Inferior parietal cortex (tissue), 1 donor: ENCODE results near the gene TPMT.

ENCODE experiments used
- DNase-seq: peaks from one replicate; pipeline ENCODE4 v3.0.0-alpha.2; 2016; ENCODE audit errors: extremely low spot score

TPMT gene

DNA sequence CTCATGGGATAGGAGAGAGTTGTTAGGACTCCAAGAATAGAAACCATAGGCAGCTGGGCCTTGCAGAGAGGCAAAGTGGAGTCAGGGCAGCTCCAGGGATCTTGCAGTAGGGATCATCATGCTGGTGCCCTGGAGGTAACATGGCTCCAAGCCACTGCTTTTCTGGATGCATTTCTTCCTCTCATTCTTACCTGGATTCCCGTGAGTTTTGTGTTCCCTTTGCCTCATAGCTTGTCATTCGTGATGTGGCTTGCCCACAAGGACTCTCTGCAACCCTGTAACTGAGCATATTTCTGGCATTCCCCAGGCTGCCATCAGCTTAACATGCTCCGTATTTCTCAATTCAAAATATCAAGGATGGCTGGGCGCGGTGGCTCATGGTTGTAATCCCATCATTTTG, 37.7 kb downstream of the TPMT start:
- DNase-seq = no peak

- no peak for DNase-seq
Measured at GRCh38 chr6:18115356-18115755, 39.5 kb downstream of the TPMT start.

GRCh38 chr6:18110162-18110561, 44.7 kb downstream of the TPMT start:
- DNase-seq = no peak

DNA sequence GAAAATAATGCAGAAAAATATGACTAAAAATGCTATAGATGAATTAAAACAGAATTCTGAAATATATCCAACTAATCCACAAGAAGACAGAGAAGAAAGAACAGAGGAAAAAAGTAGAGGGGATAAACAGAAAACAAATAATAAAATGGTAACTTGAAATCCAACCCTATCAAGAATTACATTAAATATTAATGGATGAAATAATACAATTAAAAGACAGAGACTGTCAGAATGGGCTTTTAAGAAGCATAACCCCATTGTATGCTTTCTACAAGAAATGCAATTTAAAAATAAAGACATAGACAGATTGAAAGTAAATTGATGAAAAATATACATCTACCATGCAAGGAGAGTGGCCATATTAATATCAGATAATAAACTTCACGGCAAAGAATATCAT, 47.8 kb downstream of the TPMT start:
- no peak for DNase-seq

- no peak for DNase-seq
Measured at GRCh38 chr6:18102783-18103509, 51.9 kb downstream of the TPMT start.

DNA sequence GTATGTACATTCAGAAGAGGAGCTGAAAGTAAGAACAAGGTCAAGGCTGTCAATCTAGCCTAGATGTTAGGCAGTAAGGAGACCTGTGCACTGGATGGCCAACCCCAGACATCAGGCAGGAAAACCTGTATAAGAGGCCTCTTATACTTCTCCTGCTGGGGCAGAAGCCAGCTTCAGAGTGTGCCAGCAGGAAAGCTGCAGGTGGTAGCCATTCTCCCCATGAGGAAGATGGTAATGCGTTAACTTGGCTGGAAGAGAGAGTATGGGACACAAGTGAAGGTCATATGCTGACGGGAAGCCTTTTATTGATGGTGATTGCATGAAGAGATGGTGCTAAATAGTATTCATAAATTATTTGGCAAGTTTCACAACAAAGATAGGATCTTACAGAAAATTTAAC, 53.0 kb downstream of the TPMT start:
- DNase-seq = no peak

GRCh38 chr6:18101271-18101670, 53.6 kb downstream of the TPMT start:
- DNase-seq = no peak

DNA sequence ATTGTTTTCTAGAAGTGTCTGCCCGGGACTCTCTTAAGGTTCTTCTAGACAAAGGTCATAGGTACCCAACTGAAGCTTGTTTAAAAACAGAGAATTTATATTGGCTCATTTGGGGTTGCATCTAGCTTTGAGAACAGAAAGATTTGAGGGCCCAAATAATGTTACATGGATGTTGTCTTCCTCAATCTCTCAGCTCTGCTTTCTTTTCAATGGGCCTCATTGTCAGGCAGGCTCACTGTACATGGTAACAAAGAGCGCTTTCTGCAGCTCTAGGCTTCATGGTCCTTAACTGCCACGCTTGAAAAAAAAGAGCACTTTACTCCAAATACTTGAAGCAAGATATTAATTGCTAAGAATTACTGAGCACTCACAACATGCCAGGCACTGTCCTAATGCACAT, 54.6 kb downstream of the TPMT start:
- peak; percentile 70 for DNase-seq

GRCh38 chr6:18099511-18099910, 55.4 kb downstream of the TPMT start:
- peak; percentile 13 for DNase-seq

GRCh38 chr6:18096423-18096822, 58.5 kb downstream of the TPMT start:
- DNase-seq = no peak

- no peak for DNase-seq
Measured at GRCh38 chr6:18091382-18091781, 63.5 kb downstream of the TPMT start.

DNA sequence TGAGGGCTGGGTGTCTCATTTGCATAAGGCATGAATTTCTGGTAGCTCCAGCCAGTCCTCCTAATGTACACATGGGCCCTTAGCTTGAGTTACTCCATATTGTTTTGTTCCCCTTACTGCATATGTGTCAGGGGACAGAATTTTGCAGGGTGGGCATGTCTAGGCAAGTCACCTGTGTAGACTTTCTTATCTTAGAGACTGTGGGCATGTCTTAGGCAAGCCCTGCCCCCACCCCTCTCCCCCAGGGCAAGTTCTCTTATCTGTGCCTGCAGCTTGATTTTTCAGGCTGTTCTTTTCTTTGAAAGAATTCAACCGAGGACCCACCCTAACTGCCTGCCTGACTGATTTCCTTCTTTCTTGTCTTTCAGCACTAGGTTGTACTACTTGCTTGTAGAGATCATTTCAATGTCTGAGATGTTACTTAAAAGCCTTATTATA, 64.5 kb downstream of the TPMT start:
- DNase-seq = no peak

DNA sequence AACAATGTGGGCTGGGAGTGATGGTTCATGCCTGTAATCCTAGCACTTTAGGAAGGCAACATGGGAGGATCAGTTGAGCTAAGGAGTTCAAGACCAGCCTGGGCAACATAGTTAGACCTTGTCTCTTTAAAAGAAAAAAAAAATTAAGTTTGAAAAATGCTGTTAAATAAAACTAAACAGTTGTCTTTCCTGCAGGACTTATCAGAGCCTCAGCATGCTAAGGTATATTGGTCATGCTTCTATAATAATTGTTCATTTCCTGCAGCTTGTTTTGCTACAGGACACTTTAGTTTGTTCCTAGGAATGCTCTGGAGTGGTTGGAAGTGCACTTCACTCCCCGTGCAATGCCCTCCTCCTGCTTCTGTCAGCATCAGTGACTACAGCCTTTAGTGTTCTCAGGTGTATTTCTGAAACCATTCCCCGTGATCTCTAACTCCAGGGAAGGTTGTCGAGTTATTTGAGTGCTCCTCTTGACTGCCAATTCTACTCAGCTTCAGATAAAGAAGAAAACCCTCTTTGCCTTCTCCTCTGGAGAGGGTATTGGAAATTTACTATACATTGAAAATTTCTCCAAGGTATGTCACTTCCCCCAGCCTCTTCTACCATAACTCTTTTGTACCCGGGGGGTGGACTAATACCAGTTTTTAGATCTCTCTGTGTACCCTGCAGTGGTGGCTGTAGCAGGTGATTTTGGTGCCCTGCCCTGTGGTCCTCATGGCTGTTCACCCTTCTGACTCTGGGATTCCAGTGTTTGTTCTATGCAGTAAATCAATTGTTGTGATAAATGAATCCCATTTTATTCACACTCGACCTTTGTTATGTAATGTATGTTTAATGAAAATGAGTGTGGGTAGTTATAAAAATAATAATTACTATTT, 66.2 kb downstream of the TPMT start:
- no peak for DNase-seq

- DNase-seq = no peak
Measured at GRCh38 chr6:18087396-18088165, 67.3 kb downstream of the TPMT start.

DNA sequence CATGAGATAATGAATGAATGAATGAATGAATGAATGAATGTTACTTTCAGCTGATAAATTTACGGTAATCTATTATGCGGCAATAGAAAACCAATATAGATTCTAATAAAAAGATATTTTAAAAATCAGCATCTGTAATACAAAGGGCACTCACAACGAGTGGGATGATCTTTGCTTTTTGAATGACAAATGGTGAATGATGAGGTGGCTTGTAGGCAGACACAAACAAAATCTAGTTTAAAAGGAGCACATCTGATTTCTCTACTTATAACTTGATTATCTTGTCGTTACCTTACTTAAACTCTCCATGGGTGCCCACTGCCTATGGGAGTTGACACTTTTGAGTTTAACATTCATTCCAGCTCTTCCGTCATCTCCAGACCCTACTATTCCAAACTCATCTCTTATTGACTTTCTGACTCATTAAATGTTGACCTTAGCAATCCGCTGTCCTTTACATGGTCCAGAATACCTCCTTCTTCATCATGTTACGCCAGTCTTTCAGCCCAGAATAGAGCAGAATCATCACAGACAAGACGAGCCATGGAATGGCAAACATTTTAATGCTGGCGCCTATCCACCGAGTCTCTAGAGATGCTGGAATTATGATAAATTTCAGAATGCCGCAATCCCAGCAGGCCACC, 73.7 kb downstream of the TPMT start:
- no peak for DNase-seq

DNA sequence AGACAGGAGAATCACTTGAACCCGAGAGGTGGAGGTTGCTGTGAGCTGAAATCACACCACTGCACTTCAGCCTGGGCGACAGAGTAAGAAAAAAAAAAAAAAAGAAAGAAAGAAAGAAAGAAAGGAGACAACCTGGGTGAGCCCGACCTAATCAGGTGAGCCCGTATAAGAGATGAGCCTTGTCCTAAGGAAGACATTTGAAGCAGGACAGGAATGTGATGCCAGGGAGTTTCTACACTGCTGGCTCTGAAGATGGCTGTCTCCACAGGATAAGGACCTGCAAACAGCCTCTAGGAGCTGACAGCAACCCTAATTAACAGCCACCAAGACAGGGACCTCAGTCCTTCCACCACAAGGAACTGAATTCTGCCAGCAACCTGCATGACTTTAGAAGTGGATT, 74.3 kb downstream of the TPMT start:
- no peak for DNase-seq

- no peak for DNase-seq
Measured at GRCh38 chr6:18078866-18079265, 76.0 kb downstream of the TPMT start.
